ENCODE measurements around the gene CFAP99.

Gene CFAP99

GRCh38 chr4:2411786-2412510 is 6.8 kb upstream of the CFAP99 start:
- DNase-seq (ENCODE audit: low read depth, low spot score), result no peak

- DNase-seq (ENCODE audit: low read depth, low spot score), result no peak
Measured at GRCh38 chr4:2412534-2412884, 6.2 kb upstream of the CFAP99 start.

- DNase-seq (ENCODE audit: low read depth, low spot score), result peak; percentile 97
Measured at GRCh38 chr4:2412885-2413716, 5.7 kb upstream of the CFAP99 start.

GRCh38 chr4:2413821-2414610 is 4.7 kb upstream of the CFAP99 start:
- DNase-seq (ENCODE audit: low read depth, low spot score), result peak; percentile 33

- DNase-seq (ENCODE audit: low read depth, low spot score), result no peak
Measured at GRCh38 chr4:2415213-2415612, 3.5 kb upstream of the CFAP99 start.

GRCh38 chr4:2415881-2416563 is 2.7 kb upstream of the CFAP99 start:
- no peak for DNase-seq (ENCODE audit: low read depth, low spot score)

- peak; percentile 51 for DNase-seq (ENCODE audit: low read depth, low spot score)
Measured at GRCh38 chr4:2416564-2417225, 2.1 kb upstream of the CFAP99 start.

GRCh38 chr4:2417226-2417764 is 1.5 kb upstream of the CFAP99 start:
- DNase-seq (ENCODE audit: low read depth, low spot score), result peak; percentile 59

- peak; percentile 59 for DNase-seq (ENCODE audit: low read depth, low spot score)
Measured at GRCh38 chr4:2417765-2418649, 748 bp upstream of the CFAP99 start, which contains the start of gene ZFYVE28. ZFYVE28 (minus strand) TSS chr4:2418645; CDS start chr4:2418323, 322 bp downstream.

GRCh38 chr4:2419814-2420213 is 1.1 kb downstream of the CFAP99 start:
- no peak for DNase-seq (ENCODE audit: low read depth, low spot score)

GRCh38 chr4:2421928-2422327 is 3.2 kb downstream of the CFAP99 start:
- DNase-seq (ENCODE audit: low read depth, low spot score), result no peak

GRCh38 chr4:2423066-2423465 is 4.3 kb downstream of the CFAP99 start:
- no peak for DNase-seq (ENCODE audit: low read depth, low spot score)

GRCh38 chr4:2423695-2424094 is 4.9 kb downstream of the CFAP99 start:
- DNase-seq (ENCODE audit: low read depth, low spot score), result no peak

GRCh38 chr4:2424581-2424980 is 5.8 kb downstream of the CFAP99 start:
- peak; percentile 53 for DNase-seq (ENCODE audit: low read depth, low spot score)

- DNase-seq (ENCODE audit: low read depth, low spot score), result no peak
Measured at GRCh38 chr4:2425386-2426068, 6.8 kb downstream of the CFAP99 start.

GRCh38 chr4:2426069-2426397 is 7.3 kb downstream of the CFAP99 start:
- DNase-seq (ENCODE audit: low read depth, low spot score), result no peak

GRCh38 chr4:2426711-2427275 is 8.0 kb downstream of the CFAP99 start:
- DNase-seq (ENCODE audit: low read depth, low spot score), result no peak

GRCh38 chr4:2427383-2428334 is 8.9 kb downstream of the CFAP99 start:
- no peak for DNase-seq (ENCODE audit: low read depth, low spot score)
